NK-92 (cell line): Measurements from ENCODE around the gene LARGE1.
"Not testable (repeated sequence)": the region's sequence is repeated elsewhere in the genome, so short reads cannot be mapped to it uniquely, and the experiment has no call there.

Experiments used
- DNase-seq: peaks from one replicate; lab custom pipeline; 2025; ENCODE audit not compliant: unreplicated experiment; lab: John Stamatoyannopoulos, UW

Gene LARGE1

GRCh38 chr22:33496112-33496511 lies 424.2 kb downstream of the LARGE1 start:
- DNase-seq: no peak

DNA sequence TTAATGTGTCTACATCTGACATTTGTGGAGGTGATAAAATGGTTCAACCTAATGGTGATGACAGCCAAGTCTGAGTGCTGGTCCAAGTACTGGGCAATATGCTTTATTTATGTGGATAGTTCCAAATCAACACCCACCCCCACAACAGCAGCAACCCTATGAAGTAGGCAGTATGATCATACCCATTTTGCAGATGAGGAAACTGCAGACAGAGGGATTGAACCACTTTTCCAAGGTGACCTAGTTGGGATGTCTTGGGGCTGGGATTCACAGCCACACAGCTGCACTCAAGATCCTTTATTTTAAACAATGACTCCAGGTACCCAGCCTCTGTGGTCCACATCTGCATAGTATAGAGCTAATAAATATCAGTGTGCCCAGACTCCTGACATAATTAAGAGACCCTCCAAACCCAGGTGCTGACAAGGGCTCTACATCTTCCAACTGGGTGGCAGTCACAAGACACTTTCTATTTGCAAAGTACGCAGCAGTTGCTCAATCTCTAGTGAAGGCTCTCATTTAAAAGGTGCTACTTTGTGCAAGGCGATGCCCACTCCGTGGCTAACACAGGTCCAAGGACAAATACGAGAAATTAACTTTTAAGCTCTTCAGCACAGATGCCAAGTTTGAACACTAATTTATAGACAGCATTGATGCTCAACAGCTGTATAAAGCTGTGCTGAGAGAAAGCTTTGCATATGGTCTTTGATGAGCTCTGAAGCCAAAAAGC lies 426.6 kb downstream of the LARGE1 start:
- no peak for DNase-seq

DNA sequence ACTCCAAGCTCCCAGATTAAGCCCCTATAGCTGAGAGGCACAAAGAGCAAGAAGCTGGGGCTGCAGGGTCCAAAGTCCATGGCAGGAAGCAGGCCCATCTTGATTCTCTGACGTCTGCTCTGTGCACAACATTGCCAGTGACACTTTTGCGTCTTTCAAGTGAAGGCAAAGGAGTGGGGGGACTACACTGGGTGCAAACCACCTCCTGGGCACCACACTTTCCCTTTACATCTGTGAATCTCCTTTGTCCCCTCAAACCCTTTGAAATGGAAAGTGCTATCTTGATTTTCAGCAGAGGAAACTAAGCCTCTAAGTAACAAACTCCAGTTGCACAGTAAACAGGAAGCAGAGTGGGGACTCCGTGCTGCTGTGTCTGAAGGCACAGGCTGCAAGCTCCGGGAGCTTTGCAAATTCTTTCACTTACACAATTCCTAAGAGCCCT lies 428.0 kb downstream of the LARGE1 start:
- DNase-seq: no peak

- no peak for DNase-seq
Observed at GRCh38 chr22:33487041-33487716, 433.1 kb downstream of the LARGE1 start.

- DNase-seq: no peak
Observed at GRCh38 chr22:33481550-33481949, 438.7 kb downstream of the LARGE1 start.

- DNase-seq: no peak
Observed at GRCh38 chr22:33477120-33478111, 442.9 kb downstream of the LARGE1 start.

- no peak for DNase-seq
Observed at GRCh38 chr22:33476716-33477115, 443.6 kb downstream of the LARGE1 start.

DNA sequence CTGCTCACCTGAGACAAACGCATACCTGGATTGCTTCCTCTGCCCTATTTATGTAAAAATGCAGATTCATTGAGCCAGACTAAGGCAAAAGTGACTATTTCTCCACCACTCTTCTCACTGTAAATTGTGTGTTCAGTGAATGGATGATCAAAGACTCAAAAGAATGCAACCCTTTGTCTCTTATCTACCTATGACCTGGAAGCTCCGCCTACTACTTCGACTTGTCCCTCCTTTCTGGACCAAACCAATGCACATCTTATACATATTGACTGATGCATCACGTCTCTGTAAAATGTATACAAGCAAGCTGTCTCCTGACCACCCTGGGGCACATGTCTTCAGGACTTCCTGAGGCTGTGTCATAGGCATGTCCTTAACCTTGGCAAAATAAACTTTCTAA lies 444.1 kb downstream of the LARGE1 start:
- no peak for DNase-seq

DNA sequence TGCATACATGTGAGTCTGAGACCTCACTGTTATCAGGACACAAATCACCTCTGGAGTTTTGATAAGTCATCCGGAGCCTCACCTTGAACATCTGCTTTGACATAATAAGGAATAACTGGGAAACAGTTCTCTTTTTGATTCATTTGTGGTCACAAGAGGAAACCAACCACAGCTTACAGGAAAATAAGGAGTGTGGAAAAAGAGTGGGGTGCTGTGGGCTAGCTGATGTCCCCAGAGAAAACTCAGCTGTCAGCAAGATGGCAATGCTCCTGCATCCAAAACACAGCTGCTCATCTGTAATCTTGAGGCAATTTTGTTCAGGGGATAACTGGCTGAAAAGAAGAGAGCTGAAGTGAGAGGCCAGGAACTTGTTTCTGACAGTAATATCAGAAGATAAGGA lies 445.7 kb downstream of the LARGE1 start:
- no peak for DNase-seq

- no peak for DNase-seq
Observed at GRCh38 chr22:33472462-33473344, 447.6 kb downstream of the LARGE1 start.

- no peak for DNase-seq
Observed at GRCh38 chr22:33470456-33470855, 449.8 kb downstream of the LARGE1 start.

DNA sequence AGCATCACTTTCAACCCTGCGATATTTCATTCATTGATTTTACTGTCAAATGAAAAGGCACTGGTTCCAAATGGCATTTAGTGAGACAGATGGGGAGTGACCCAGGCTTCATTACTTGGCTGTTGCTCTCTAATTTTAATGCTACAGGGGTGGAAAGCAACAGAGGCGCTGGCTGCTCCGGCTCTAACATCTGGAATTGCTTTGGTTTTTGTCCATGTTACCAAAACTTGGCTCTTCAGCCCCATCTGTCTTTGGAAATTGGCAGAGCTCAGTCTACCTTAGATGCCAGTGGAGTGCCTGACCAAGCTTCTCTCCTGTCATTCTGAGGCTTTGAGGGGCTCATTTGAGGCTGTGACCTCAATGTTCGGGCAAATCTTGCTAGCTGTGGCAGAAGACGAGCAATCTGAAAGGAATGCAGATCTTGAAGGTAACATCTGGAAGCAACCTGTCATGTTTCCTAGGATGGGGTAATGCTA lies 452.6 kb downstream of the LARGE1 start:
- no peak for DNase-seq

DNA sequence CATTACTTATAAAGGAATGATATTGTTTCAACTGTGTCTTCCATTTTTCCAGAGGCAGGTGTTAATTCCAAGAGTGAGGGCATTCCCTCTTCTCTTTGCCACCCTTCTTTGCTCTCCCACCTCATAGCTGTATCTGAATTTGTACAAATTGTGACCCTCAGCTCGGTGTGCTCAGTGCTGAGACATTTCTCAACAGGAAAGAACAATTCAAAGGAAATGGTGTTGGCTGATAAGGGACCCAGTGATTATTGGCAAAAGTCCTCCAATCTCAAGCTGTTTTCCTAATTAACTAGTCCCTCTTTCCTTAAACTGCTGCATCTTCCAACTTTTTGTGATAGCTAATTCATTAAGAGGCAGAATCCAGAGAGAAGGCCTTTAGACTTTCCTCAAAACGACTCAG lies 453.2 kb downstream of the LARGE1 start:
- no peak for DNase-seq

DNA sequence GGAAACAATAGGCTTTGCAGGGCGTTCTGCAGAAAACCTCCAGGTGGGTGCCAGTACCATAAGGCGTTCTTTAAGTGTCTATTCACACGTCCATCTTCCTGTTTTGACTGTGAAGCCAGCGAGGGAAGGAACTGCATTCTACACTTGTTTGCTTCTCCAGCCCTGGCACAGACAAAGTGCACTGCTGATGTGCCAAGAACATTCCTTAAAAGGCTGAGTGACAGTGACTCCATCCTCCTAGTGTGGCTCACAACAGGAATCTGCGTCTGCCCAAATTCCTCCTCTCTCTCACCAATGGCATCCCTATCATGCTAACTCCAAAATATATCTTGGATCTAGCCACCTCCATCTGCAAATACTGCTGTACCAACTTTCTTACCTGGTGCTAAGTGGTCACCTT lies 454.7 kb downstream of the LARGE1 start:
- DNase-seq: no peak

DNA sequence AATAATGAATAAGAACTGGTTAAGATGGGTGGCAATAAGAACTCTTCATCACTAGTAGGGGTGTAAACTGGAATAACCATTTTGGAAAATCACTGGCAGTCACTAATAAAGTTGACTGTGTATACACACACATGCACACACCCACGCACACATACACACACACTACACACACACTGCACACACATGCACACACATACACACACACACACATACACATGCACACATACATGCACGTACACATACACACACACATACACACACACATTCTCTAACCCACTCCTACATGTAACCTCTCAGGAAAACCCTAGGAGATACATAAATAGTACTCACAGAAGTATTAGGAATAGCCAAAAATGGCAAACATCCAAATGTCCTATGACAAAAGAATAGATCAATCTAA lies 455.6 kb downstream of the LARGE1 start:
- no peak for DNase-seq

GRCh38 chr22:33461698-33462434 lies 458.4 kb downstream of the LARGE1 start:
- no peak for DNase-seq

- not testable (repeated sequence) for DNase-seq
Observed at GRCh38 chr22:33461245-33461644, 459.0 kb downstream of the LARGE1 start.

- DNase-seq: no peak
Observed at GRCh38 chr22:33459137-33459536, 461.1 kb downstream of the LARGE1 start.

DNA sequence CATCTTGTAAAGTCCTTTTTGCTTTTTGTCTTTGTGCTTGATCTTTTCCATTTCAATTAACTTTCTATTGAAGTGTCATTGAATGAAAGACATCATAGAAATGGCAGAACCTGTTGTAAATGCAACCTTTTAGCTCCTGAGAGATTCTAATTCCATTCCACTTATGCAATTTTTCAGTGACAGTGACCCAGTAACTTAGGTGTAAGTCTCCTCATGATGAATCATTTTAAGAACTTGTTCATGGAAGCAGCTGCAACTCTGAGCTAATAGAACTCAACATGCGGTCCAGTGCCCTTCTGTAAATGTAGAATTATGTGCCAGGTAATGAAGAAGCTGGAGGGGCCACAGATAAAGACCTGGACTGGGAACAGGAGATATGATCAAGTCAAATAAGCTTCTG lies 463.8 kb downstream of the LARGE1 start:
- DNase-seq: no peak

DNA sequence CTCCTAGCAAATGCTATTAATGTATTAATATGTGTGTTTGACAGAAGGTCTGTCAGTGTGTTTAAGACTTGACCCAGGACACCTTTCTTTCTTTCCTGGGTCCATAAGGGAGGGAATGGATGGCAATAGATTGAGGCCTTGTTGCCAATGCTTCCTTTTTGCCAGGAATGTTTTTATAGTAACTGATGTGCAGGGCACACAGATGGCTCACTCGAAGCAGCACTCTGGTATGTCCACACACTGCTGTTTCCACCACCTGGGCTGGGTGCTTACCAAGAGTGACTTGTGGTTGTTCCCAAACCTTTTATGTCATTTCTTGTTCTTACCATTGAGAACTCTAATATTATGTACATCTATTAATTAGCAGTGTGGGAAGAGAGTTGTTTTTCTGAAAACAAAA lies 465.2 kb downstream of the LARGE1 start:
- DNase-seq: no peak
